Measurements from ENCODE around the gene GMEB1.
"Not testable (repeated sequence)": the region's sequence is repeated elsewhere in the genome, so short reads cannot be mapped to it uniquely, and the experiment has no call there.

DNA sequence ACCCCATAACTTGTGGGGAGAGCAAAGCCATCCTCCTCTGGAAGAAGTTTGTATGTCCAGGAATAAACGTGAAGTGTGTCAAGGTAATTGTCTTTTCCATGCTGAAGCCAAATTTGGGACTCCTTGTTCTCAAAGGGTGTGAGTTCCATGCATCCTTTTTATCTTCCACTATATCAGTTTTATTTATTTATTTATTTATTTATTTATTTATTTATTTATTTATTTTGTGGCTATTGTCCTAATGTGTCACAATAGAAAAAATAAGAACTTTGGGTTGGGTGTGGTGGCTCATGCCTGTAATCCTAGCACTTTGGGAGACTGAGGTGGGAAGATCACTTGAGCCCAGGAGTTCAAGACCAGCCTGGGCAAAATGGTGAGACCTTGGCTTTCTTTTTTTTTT, 23.0 kb downstream of the GMEB1 start:
- TF ChIP-seq POLR2A (IDR thresholded peaks at IDR 0.05) = not testable (repeated sequence)
- TF ChIP-seq, protein P1, sequence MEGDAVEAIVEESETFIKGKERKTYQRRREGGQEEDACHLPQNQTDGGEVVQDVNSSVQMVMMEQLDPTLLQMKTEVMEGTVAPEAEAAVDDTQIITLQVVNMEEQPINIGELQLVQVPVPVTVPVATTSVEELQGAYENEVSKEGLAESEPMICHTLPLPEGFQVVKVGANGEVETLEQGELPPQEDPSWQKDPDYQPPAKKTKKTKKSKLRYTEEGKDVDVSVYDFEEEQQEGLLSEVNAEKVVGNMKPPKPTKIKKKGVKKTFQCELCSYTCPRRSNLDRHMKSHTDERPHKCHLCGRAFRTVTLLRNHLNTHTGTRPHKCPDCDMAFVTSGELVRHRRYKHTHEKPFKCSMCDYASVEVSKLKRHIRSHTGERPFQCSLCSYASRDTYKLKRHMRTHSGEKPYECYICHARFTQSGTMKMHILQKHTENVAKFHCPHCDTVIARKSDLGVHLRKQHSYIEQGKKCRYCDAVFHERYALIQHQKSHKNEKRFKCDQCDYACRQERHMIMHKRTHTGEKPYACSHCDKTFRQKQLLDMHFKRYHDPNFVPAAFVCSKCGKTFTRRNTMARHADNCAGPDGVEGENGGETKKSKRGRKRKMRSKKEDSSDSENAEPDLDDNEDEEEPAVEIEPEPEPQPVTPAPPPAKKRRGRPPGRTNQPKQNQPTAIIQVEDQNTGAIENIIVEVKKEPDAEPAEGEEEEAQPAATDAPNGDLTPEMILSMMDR (IDR thresholded peaks at IDR 0.05) = not testable (repeated sequence)
